KOPT-K1 (cell line): ENCODE results near the gene MZT2A.
"Not testable (repeated sequence)": the region's sequence is repeated elsewhere in the genome, so short reads cannot be mapped to it uniquely, and the experiment has no call there.

Source experiments
- H3K27ac ChIP-seq: fragments of 200-600 bp; sonication (generic); 2 replicates; pipeline ENCODE4 v1.5.1; 2016; ENCODE audit warnings: antibody characterized with exemption, mild to moderate bottlenecking, low read depth, low read length; ENCODE audit not compliant: poor library complexity, severe bottlenecking
- H3K36me3 ChIP-seq: fragments of 200-600 bp; sonication (generic); 2 replicates; pipeline ENCODE4 v1.5.1; 2017; ENCODE audit warnings: antibody characterized with exemption, mild to moderate bottlenecking, low read length, moderate library complexity; ENCODE audit not compliant: insufficient read depth
- H3K9me3 ChIP-seq: fragments of 200-600 bp; sonication (generic); 2 replicates; pipeline ENCODE4 v1.5.1; 2017; ENCODE audit warnings: antibody characterized with exemption, low read length, mild to moderate bottlenecking; ENCODE audit not compliant: insufficient read depth, poor library complexity, severe bottlenecking

MZT2A gene

DNA sequence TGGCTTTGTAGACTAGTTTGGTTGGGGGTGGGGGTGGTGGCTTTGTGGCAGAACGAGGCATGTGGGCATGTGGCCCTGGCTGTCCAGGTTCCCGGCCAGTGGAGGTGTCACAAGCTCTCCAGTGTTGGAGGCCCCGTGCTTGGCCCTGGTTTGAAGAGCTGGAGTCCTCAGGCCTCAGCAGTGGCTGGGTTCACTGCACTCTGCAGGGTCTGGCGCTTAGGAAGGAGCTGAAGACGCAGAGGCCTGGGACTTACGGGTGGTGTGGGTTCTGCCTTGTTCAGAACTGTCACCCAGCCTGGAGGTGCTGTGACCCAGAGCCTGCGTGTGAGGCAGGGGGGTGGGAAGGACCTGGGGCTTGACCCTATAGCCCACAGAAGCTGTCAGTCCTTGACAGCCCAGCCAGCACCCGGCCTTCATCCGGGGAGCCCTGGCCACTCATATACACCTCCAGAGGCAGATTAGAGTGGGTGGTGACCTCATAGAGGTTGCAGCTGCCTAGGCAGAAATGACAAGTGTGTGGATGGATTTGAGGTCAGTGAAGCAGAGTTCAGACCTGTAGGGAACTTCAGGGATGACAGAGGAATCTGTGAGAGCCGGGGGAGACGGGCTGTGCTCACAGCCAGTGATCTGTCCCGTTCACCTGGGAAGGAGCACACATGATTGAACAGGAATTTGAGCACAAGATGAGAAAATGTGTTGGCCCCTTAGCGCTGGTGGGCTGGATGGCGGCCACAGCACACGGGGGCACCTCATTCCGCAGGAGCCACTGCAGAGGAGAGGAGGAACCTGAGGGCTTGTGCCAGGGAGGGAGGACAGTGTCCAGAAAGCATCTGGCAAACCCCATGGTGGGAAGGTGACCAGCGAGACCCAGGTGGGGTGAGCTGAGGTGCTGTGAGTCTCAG, 20.0 kb upstream of the MZT2A start:
- H3K9me3 ChIP-seq, H3K27ac ChIP-seq: not testable (repeated sequence)
- peaks cover 69% of the 10 kb centered on the region for H3K36me3 ChIP-seq

DNA sequence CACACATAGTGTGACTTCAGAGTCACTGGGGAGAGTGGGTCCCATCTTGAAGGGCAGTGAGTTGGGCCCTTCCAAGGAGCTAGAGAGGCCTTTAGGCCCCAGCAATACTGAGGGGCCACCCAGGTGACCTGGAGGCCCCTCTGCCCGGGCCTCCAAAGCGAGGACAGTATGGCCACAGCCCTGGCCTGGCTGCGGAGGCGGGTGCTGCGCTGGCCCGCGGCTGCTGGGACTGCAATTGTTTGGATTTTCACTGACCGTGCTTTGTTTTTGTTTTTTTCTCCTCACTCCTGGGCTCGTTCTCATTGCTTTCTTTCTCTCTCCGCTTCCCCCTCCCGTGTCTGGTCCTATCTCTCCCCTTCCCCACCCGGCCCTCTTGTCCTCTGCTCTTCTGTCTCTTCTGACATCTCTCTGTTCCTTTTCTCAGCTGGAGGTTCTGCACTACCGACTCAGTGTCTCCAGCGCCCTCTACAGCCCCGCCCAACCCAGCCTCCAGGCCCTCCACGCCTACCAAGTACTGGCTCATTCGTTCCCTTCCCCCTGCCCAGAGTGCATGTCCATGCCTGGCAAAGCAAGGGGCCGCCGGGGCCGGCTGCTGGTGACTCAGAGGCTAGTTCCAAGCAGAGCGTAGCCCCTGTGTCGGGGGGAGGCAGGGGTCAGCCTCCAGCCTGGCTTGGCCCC, 19.2 kb upstream of the MZT2A start:
- peaks cover 66% of the 10 kb centered on the region for H3K36me3 ChIP-seq
- H3K27ac ChIP-seq, H3K9me3 ChIP-seq: not testable (repeated sequence)

DNA sequence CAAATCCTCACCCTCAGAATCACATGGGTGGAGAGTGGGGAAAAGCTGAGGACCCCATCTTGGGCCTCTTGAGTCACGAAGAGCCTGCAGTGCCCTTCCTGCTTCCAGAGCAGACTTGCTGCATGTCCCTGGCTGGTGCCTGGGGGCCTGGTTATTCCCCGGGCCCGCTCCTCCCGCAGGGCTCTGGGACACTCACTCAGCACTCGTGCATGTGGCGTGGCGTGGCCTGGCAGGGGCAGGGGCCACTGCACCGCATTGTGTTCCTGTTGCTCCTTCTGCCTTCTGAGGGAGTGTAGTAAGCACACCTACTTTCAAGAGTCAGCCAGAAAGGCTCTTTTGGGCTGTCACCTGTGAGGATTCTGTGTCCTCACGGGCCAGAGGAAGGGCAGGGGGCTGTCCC, 17.4 kb upstream of the MZT2A start:
- Histone ChIP-seq H3K27ac (no peak overlapping the region), H3K36me3 (peaks cover 77% of the 10 kb centered on the region), H3K9me3 (no peaks in the 10 kb centered on the region)

DNA sequence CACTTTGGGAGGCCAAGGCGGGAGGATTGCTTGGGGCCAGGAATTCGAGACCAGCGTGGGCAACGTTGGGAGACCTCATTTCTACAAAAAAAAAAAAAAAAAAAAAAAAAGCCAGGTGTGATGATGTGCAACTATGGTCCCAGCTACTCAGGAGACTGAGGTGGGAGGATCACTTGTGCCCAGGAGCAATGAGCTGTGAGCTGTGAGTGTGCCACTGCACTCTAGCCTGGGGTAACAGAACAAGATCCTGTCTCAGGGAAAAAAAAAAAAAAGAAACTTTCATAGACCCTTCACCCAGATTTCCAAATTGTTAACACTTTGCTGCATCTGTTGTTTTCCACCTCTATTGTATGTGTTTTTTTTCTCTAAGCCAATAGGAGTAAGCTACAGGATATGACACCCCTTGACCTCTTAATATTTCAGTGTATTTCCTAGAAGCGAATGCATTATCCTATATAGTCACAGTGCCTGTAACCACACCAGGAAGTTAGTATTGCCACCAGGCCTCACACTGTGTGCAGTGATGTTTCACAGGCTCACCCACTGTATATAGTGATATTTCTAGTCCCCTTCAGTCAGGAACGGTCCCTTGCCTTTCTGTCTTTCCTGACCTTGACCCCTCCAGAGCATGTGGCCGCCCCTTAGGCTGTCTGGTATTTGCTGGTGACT, 12.0 kb upstream of the MZT2A start:
- not testable (repeated sequence) for H3K27ac ChIP-seq
- H3K36me3 ChIP-seq: peaks cover 89% of the 10 kb centered on the region

DNA sequence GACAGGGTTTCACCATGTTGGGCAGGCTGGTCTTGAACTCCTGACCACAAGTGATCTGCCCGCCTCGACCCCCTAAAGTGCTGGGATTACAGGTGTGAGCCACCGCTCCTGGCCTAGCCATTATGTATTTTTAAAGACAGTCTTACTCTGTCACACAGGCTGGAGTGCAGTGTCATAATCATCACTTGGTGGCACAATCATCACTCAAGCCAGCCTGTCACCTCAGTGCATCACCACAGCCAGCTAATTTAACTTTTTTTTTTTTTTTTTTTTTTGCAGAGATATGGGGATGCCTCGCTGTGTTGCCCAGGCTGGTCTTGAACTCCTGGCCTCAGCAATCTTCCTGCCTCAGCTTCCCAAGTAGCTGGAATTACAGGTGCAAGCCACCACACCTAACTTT, 11.4 kb upstream of the MZT2A start:
- H3K36me3 ChIP-seq: peaks cover 90% of the 10 kb centered on the region
- not testable (repeated sequence) for H3K27ac ChIP-seq, H3K9me3 ChIP-seq

More for the DNA sequence above, 12.0 kb upstream of the MZT2A start:
- H3K9me3 ChIP-seq: not testable (repeated sequence)

DNA sequence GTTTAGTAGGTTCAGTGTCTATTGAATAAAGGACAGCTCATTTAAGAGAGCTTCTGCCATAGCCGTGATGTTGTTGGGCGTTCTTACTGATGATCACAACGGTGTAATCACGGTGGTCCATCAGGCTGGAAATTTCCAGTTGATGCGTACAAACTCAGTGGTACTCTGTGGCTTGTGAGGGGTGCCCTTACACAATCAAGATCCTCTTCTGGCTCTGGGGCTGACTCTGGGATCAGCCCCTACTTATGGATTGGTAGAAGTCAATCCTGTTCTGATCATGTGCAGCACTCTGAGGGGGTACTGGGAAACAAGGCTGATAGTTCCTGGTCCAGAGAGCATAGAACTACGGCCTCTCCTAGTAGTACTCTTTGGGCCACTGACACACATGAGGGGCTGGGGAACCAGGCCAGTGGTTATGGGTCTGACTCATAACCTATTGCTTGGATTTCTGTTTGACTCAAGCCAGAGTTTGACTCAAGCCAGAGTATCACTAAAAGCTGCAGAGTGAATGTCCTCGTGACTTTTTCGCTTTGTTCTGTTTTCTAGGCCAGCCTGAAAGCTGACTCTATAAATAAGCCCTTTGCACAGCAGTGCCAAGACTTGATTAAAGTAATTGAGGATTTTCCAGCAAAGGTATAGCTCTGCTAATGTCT, 6.2 kb upstream of the MZT2A start:
- peaks cover 59% of the 10 kb centered on the region for H3K36me3 ChIP-seq
- not testable (repeated sequence) for H3K27ac ChIP-seq, H3K9me3 ChIP-seq

DNA sequence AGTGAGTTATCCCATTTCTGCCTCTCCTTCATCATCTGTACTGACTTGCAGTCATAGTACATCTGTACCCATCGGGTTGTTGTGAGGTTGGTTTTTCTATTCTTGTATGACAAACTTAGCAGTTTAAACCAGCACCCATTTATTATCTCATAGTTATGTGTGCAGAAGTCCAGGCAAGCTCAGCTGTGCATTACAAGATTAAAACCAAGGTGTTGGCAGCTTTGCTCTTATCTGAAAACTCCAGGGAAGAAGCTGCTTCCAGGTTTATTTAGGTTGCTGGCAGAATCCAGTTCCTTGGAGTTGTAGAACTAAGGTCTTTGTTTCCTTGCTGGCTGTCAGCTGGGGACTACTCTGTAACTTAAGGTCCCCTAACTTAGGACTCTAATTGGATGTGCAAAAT, 3.3 kb upstream of the MZT2A start:
- not testable (repeated sequence) for H3K27ac ChIP-seq, H3K9me3 ChIP-seq
- H3K36me3 ChIP-seq: peaks cover 36% of the 10 kb centered on the region

DNA sequence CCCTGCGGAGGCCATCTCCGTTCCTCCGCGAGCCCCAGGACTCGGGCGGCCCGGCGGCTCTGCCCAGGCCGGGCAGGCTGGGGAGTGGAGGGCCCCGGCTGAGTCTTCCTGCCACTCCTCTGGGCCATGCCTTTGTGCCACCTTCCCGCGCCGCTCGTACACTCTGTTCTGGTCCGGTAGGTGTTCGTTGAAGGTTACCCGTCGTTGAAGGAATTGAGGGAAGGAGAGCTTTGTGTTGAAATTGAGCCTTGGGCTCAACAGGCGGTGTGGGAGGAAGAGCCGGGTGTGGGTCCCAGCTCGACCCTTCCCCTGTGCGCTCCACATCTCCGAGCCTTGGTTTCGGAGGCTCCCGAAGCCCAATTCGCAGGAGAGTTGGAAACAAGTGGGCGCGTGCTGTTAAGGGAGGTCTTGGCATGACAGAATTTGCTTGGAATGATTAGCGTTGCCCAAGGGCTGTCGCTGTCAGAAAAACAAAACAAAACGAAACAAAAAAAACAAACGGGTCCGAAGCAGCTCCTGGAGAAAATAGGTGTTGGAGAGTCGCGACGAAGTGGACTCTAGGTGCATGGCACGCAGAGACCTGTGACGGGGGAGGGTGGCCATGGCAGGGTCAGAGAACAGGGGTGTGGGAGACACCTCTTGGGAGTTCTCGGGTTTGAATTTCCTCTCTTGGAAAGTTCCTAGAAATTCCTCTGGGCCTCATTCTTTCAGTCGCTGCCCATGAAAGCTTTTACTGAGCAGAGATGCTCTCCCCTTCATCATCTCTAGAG, 1.2 kb upstream of the MZT2A start:
- peaks cover 34% of the 10 kb centered on the region for H3K36me3 ChIP-seq
- H3K27ac ChIP-seq: peak overlapping the region; percentile 85
- no peaks in the 10 kb centered on the region for H3K9me3 ChIP-seq

DNA sequence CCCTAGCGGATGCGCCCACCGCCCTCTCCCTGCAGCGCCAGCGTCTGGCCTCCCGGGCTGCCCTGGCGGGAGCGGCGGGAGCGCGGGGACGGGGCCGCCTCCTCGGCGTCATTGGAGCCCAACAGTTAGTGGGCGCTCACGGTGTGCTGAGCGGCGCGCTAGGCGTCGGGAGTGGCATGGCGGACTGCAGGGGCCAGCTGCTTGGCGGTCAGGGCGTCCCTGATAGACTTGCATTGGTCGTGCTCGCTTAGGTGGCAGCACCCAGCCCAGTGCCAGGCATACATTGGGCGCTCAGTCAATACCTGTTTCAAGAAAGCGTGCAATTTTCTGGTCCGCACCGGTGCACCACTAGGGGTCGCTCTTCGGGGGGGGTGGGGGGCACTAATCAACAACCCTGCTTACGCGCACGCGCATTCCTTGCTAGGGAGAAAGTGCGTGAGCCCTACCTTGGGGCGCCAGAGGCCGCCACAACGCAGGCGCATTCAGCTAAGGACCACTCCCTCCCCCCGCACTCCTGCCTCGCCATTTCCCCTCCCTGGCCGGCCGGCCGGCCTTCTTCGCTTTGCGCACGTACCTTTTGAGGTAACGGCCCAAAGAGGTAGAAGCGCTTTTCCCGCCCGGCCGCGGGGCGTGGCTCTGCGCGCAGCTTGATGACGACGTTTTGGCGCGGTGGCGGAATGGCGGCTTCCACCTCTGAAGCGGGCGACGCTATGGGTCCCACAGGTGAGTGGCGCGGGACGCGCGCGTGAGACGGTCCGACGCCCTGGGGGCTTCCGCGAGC, 411 bp upstream of the MZT2A start:
- Histone ChIP-seq H3K36me3 (peaks cover 33% of the 10 kb centered on the region; the same call in 1 of the 2 replicates), H3K9me3 (no peaks in the 10 kb centered on the region), H3K27ac (peak overlapping the region; percentile 85)

DNA sequence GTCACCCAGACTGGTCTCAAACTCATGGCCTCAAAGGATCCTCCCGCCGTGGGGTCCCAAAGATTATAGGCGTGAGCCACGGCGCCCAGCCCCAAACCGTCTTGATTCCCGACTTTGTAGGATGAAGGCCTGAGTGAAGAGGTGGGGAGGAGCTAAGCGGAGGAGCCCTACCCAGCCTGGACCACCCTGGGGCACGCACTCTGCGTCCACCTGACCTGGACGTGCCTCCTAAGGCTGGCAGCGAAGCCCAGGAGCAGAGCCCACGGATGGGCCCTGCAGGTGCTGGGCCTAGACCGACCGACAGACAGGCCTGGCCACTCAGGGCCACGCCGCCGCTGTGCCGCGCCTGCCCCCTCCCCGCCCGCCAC, 744 bp downstream of the MZT2A start:
- H3K9me3 ChIP-seq: not testable (repeated sequence)
- peak overlapping the region; percentile 85 for H3K27ac ChIP-seq
- H3K36me3 ChIP-seq: peaks cover 37% of the 10 kb centered on the region; the same call in 1 of the 2 replicates

DNA sequence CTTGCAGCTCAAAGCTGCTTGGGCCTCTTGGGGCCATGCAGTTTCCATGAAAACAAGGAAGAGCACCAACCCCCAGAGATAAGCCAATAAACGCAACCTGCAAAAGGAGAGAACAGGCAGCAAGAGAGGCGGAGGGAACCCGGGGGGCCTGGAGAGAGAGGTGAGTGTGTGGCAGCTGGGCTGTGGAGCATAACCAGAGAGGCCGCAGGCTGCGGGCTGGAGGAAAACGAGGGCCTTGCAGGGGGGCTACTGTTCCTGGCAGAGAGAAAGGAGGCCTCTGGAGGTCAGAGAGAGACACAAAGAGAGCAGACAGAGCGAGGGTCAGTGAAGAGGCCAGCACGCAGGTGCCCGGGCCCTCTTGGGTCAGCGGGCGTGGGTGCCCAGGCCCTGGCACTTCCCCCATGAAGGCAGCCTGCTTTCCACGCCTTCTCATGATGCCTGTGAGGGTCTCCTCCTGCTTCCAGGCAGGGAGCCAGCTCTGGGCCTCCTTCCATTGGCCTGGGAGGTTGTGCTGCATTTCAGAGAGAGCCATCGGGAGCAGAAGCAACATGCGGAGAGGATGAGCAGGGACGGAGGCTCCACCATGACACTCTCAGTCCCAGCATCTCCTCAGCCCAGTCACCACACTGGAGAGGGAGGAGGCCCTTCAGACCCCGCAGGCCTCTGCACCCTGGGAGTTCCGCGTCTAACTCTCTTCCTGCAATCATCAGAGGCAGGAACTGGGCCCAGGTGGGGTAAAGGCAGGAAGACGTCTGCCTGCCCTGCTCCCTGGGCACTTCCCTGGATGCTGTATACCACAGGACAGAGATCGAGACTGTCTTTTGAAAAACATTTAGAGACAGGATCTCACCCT, 1.4 kb downstream of the MZT2A start:
- H3K9me3 ChIP-seq: not testable (repeated sequence)
- Histone ChIP-seq H3K36me3 (peaks cover 44% of the 10 kb centered on the region; the same call in 1 of the 2 replicates), H3K27ac (peak overlapping the region; percentile 85)

DNA sequence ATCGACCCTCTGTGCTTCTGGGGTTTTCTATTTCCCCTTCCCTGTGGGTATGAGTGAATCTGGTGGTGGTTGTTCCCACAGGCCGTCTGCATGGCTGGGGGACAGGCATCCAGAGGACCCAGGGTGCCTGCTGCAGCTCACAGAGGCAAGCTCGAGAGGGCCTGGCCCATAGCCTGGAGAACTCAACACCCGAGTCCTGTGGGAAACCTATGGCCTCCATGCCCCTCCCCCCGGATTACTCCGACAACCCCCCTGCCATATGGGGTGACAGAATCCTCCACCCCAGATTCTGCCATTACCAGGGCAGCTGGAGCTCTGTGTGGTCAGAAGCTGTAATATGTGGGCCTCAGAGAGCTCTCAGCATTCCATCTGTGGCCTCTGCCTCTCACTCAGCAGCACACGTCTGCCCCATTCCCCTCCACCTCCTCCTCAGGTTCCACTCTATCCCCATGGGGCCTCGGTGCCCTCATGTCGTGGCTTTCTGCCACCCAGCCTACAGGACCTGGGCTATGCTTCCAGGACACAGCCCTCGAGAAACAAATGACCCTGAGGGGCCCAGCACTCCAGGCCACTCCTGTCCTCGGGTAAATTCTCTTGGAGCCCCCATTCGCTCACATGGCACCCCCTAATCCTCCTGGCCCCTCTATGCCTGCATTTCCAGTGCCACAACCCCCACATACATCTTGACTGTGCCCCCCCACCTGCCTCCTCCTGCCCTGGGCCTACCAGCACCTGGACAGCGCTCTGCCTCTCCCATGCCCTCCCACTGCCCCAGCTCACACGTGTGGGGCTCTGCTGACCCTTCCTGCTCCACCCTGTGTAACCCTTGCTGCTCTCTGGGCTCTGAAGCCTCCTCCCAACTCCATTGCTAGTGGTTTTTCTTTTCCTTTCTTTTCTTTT, 3.6 kb downstream of the MZT2A start:
- peaks cover 62% of the 10 kb centered on the region for H3K36me3 ChIP-seq
- H3K27ac ChIP-seq: no peak overlapping the region

More for the DNA sequence above, 3.6 kb downstream of the MZT2A start:
- H3K9me3 ChIP-seq: no peaks in the 10 kb centered on the region
